A673 (cell line): Measurements from ENCODE around the gene SPAG16. TPM values are rescaled to one million over a fixed set of nuclear protein-coding genes. Genes with fewer than 3 reads are reported as not detected.

ENCODE experiments used
- BruUV-seq: library from RNA; stranded (reverse); fragments of 400-500 nt; replicated peaks from 2 replicates; lab custom pipeline; 2021; lab: Mats Ljungman, UMichigan
- CTCF ChIA-PET: fragments of 300-600 bp; sonication (Branson Sonifier 250); formaldehyde crosslinking; loops from one replicate; lab custom pipeline; 2022; ENCODE audit warnings: antibody characterized with exemption; lab: Charles Lee
- POLR2A ChIA-PET: fragments of 300-600 bp; sonication (Branson Sonifier 250); formaldehyde crosslinking; loops from one replicate; lab custom pipeline; 2022; ENCODE audit warnings: antibody characterized with exemption; ENCODE audit not compliant: low non-redundant PET; lab: Charles Lee
- DNase-seq: peaks from one replicate; pipeline ENCODE4 v3.0.0-alpha.2; 2015; ENCODE audit warnings: low spot score
- H3K27ac ChIP-seq: fragments of 200-600 bp; sonication (generic); 2 replicates; pipeline ENCODE4 v1.5.1; 2016; ENCODE audit warnings: mixed run types, low read depth, mild to moderate bottlenecking, mixed read lengths, antibody characterized with exemption, low read length; ENCODE audit not compliant: poor library complexity, severe bottlenecking
- H3K27me3 ChIP-seq: fragments of 200-600 bp; sonication (generic); replicated peaks from 2 replicates; pipeline ENCODE4 v1.6.1; 2017; ENCODE audit warnings: mixed run types, low read depth, mild to moderate bottlenecking, mixed read lengths, antibody characterized with exemption, low read length; ENCODE audit not compliant: insufficient read depth, poor library complexity
- H3K36me3 ChIP-seq: fragments of 200-600 bp; sonication (generic); 2 replicates; pipeline ENCODE4 v1.6.1; 2016; ENCODE audit warnings: mixed run types, mild to moderate bottlenecking, mixed read lengths, antibody characterized with exemption, low read length; ENCODE audit not compliant: insufficient read depth, poor library complexity, severe bottlenecking
- H3K4me1 ChIP-seq: fragments of 200-600 bp; sonication (generic); 2 replicates; pipeline ENCODE4 v1.6.1; 2017; ENCODE audit warnings: mixed run types, mild to moderate bottlenecking, mixed read lengths, antibody characterized with exemption, low read length; ENCODE audit not compliant: insufficient read depth, poor library complexity, severe bottlenecking
- H3K4me3 ChIP-seq: fragments of 200-600 bp; sonication (generic); 2 replicates; pipeline ENCODE4 v1.5.1; 2016; ENCODE audit warnings: low read depth, mixed run types, mild to moderate bottlenecking, mixed read lengths, low read length; ENCODE audit not compliant: poor library complexity, severe bottlenecking
- H3K9me3 ChIP-seq: fragments of 200-600 bp; sonication (generic); 2 replicates; pipeline ENCODE4 v1.6.1; 2016; ENCODE audit warnings: mixed run types, low read depth, mild to moderate bottlenecking, mixed read lengths, antibody characterized with exemption, low read length; ENCODE audit not compliant: poor library complexity, severe bottlenecking
- EZH2 ChIP-seq: fragments of 200-600 bp; sonication (generic); IDR thresholded peaks from 2 replicates; pipeline ENCODE4 v1.6.1; 2017; ENCODE audit warnings: borderline replicate concordance, low read depth, mild to moderate bottlenecking, mixed read lengths, antibody characterized with exemption, low read length; ENCODE audit not compliant: poor library complexity, severe bottlenecking
- intact Hi-C: fragments of 100-400 bp; cut with micrococcal nuclease; formaldehyde crosslinking; loops from one replicate; pipeline ENCODE4 v1.10.0; 2022; ENCODE audit not compliant: unreplicated experiment
- total RNA-seq: library from RNA; stranded (reverse); gene quantifications from 2 replicates; pipeline ENCODE4 v1.2.3, GENCODE V29; 2021
- TF ChIP-seq, protein P1 (sequence below): fragments of 300-800, 200-600 bp; sonication (generic); conservative IDR thresholded peaks from 2 replicates; pipeline ENCODE4 v1.5.1; 2017; ENCODE audit warnings: low read depth, mild to moderate bottlenecking, antibody characterized with exemption, low read length, moderate library complexity, mixed read lengths

Gene SPAG16
- total RNA-seq, 1 experiment from 2014 or later: 13.1 TPM

DNA sequence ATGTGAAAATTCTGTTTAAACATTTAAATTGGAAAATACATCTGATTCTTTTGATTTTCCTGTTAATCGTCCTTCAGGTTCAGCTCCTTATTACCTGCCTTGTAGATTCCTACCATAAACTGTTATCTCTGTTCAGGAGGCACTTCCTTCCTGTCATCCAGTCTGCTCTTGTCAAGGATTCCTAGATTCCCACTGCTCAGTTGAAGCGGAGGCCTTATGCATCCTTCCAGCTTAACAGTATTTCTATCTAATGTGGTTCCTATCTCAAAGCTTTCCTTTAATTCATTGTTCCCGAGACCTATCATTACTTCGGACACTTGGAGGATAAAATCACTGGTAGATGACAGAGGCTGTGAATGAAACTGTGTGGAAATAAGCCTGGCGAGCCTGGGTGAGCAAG is 12.0 kb downstream of the SPAG16 start:
- H3K9me3 ChIP-seq: no peaks in the 10 kb centered on the region
- ChIA-PET POLR2A (no interaction called here), CTCF (no interaction called here)
- no TSS peak for BruUV-seq
- no peaks in the 10 kb centered on the region for H3K4me1 ChIP-seq
- H3K27me3 ChIP-seq: no peaks in the 10 kb centered on the region
- H3K27ac ChIP-seq: peak overlapping the region; percentile 25
- intact Hi-C loops: no loop called here
- H3K4me3 ChIP-seq: no peak overlapping the region
- DNase-seq: no peak
- TF ChIP-seq EZH2: no peak
- TF ChIP-seq, protein P1, sequence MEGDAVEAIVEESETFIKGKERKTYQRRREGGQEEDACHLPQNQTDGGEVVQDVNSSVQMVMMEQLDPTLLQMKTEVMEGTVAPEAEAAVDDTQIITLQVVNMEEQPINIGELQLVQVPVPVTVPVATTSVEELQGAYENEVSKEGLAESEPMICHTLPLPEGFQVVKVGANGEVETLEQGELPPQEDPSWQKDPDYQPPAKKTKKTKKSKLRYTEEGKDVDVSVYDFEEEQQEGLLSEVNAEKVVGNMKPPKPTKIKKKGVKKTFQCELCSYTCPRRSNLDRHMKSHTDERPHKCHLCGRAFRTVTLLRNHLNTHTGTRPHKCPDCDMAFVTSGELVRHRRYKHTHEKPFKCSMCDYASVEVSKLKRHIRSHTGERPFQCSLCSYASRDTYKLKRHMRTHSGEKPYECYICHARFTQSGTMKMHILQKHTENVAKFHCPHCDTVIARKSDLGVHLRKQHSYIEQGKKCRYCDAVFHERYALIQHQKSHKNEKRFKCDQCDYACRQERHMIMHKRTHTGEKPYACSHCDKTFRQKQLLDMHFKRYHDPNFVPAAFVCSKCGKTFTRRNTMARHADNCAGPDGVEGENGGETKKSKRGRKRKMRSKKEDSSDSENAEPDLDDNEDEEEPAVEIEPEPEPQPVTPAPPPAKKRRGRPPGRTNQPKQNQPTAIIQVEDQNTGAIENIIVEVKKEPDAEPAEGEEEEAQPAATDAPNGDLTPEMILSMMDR: no peak
- no peaks in the 10 kb centered on the region for H3K36me3 ChIP-seq

DNA sequence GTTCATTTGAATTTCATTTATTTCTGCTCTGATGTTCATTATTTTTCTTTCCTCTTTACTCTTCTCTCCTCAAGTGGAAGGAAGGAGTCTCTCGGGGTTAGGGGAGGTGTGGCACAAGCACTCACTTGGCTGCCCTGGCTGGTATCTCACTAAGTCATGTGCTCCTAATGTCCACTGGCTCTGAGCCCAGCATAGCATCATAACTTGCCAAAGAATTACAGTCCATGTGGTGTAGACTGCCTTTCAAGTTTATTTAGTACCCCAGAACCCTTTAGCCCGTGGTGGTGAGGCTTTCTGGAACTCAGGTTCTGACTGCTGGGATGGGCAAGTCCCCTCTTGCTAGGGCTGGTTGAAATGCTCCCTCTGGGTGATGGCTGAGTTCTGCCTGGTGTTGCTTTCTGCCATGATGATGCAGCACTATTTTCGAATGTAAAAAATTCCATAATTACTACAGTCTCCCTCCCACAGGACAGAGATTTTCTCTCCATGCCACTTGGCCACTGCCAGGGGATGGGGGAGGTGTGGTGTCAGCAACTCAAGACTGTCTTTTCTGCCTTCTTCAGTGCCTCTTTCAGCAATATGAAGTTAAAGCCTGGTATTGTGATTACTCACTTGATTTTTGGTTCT is 22.2 kb downstream of the SPAG16 start:
- peak; percentile 51 for DNase-seq
- intact Hi-C loops: no loop called here

DNA sequence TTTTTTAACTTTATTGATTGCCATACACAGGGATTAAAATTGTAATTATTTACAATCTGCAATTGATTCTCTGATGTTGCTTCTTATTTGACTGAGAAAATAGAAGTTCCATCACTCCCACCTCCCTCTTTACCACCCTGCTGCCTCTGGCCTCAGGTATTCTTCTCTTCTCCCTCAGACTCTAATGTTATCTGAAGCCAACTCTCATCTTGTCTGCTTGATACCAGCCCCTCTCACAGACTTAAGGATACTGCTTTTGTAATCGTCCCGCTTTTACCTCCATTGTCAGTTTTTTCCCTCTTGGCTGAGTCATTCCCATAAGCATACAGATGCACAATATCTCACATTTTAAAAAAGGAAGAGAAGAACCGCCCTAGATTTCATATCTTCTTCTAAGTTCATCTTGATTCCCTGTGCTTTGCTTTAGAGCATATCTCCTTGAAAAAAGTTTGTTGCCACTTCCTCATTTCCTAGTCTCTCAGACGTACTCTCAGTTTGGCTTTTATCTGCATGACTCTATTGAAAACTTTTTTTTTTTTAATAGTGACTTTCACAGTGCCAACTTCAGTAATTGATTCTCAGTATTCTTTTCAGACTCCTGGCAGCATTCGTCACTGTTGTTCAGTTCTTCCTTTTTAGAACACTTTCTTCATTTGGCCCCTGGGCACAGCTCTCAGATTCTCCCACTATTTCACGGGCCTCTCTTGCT is 31.1 kb downstream of the SPAG16 start:
- DNase-seq: no peak
- no TSS peak for BruUV-seq
- TF ChIP-seq, protein P1: no peak
- TF ChIP-seq EZH2: no peak
- Histone ChIP-seq H3K27me3 (no peaks in the 10 kb centered on the region), H3K4me3 (no peak overlapping the region), H3K36me3 (peaks cover 10% of the 10 kb centered on the region), H3K9me3 (no peaks in the 10 kb centered on the region), H3K27ac (no peak overlapping the region), H3K4me1 (peaks cover 6% of the 10 kb centered on the region)
- CTCF ChIA-PET: no interaction called here
- POLR2A ChIA-PET: no interaction called here
- intact Hi-C loops: no loop called here

More for the DNA sequence above, 22.2 kb downstream of the SPAG16 start:
- TF ChIP-seq EZH2: no peak
- TF ChIP-seq, protein P1: no peak
- H3K27ac ChIP-seq: no peak overlapping the region
- H3K36me3 ChIP-seq: peaks cover 12% of the 10 kb centered on the region
- peaks cover 21% of the 10 kb centered on the region for H3K9me3 ChIP-seq
- CTCF ChIA-PET: no interaction called here
- POLR2A ChIA-PET: no interaction called here
- no TSS peak for BruUV-seq
- H3K4me1 ChIP-seq: no peaks in the 10 kb centered on the region
- no peaks in the 10 kb centered on the region for H3K27me3 ChIP-seq
- no peak overlapping the region for H3K4me3 ChIP-seq
